Erythroblast (primary cell): ENCODE results near the gene SRGAP3.

Experiments
- GATA1 ChIP-seq: IDR thresholded peaks from 2 replicates; pipeline ENCODE4 v1.6.1; 2011; ENCODE audit warnings: low read depth, mild to moderate bottlenecking, control low read depth, low read length, moderate library complexity
- POLR2A ChIP-seq: IDR thresholded peaks from 2 replicates; pipeline ENCODE4 v1.6.1; 2011; ENCODE audit warnings: mild to moderate bottlenecking, low read length

DNA sequence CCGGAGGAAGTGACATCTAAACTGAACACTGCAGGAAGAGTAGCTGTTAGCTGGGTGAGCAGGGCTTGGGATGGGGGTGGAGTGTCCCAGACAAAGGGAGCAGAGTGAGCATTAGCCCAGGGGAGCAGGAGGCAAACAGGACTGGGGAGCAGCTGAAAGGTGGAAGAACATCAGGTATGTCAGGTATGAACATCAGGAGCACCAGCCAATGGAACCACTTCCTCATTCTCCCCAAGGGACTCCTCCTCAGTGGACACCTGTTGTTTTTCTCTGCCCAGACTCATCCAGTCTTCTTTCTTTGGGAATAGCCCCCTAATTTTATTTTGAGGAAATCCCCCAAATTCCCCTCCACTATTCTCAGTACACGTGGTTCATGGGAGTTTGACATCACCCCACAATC is 178.5 kb downstream of the SRGAP3 start:
- TF ChIP-seq POLR2A = no peak
- TF ChIP-seq GATA1 = no peak
